Fibroblast of lung (primary cell): ENCODE results near the gene CDV3. TPM values are rescaled to one million over a fixed set of nuclear protein-coding genes. Genes with fewer than 3 reads are reported as not detected.

Source experiments
- DNase-seq, 2 donors: peaks; one replicate each; pipeline versions ENCODE4 v3.0.0 to v3.0.0-alpha.2; 2010; ENCODE audit warnings: low read depth in 2 of 2
- H2AFZ ChIP-seq: 2 replicates; pipeline ENCODE4 v1.5.1; 2012; ENCODE audit warnings: low read length, control low read depth, inconsistent platforms
- H3K27ac ChIP-seq: 2 replicates; pipeline ENCODE4 v1.5.1; 2011; ENCODE audit warnings: low read length, control low read depth; ENCODE audit not compliant: insufficient read depth
- H3K27me3 ChIP-seq: 2 replicates; pipeline ENCODE4 v1.5.1; 2011; ENCODE audit warnings: mild to moderate bottlenecking, low read length; ENCODE audit not compliant: control insufficient read depth, insufficient read depth
- H3K36me3 ChIP-seq: 2 replicates; pipeline ENCODE4 v1.5.1; 2011; ENCODE audit warnings: low read length; ENCODE audit not compliant: control insufficient read depth, insufficient read depth
- H3K4me1 ChIP-seq: 2 replicates; pipeline ENCODE4 v1.5.1; 2011; ENCODE audit warnings: low read length; ENCODE audit not compliant: control insufficient read depth, insufficient read depth; ENCODE audit errors: extremely low read depth
- H3K4me2 ChIP-seq: 2 replicates; pipeline ENCODE4 v1.5.1; 2011; ENCODE audit warnings: low read length, control low read depth; ENCODE audit not compliant: insufficient read depth; ENCODE audit errors: extremely low read depth
- H3K4me3 ChIP-seq, 4 experiments: fragments of 200-600 bp in 1 of 4; sonication (generic) in 1 of 4; replicated peaks in 1 of 4; 2 replicates each; pipeline ENCODE4 v1.5.1; 2011 to 2016; ENCODE audit warnings: low read length in 4 of 4, low read depth in 3 of 4, mild to moderate bottlenecking in 3 of 4, control low read depth in 2 of 4, inconsistent platforms in 1 of 4, mixed read lengths in 1 of 4; ENCODE audit not compliant: insufficient read depth in 1 of 4; ENCODE audit errors: control extremely low read depth in 1 of 4
- H3K79me2 ChIP-seq: 2 replicates; pipeline ENCODE4 v1.5.1; 2012; ENCODE audit warnings: mild to moderate bottlenecking, low read length, inconsistent platforms; ENCODE audit not compliant: control insufficient read depth, insufficient read depth
- H3K9ac ChIP-seq: 2 replicates; pipeline ENCODE4 v1.5.1; 2011; ENCODE audit warnings: mild to moderate bottlenecking, low read length, control low read depth; ENCODE audit not compliant: insufficient read depth
- H3K9me3 ChIP-seq: 2 replicates; pipeline ENCODE4 v1.5.1; 2012; ENCODE audit warnings: low read depth, low read length; ENCODE audit not compliant: control insufficient read depth, insufficient read depth
- H4K20me1 ChIP-seq: 2 replicates; pipeline ENCODE4 v1.5.1; 2011; ENCODE audit warnings: low read length; ENCODE audit not compliant: control insufficient read depth, insufficient read depth; ENCODE audit errors: extremely low read depth
- CTCF ChIP-seq, 2 donors: IDR thresholded peaks in 1 of 2; conservative IDR thresholded peaks in 1 of 2; 1 replicate in 1 of 2; 2 replicates in 1 of 2; pipeline ENCODE4 v1.5.1; 2011 to 2012; ENCODE audit warnings: low read length in 2 of 2, control low read depth in 1 of 2, inconsistent platforms in 1 of 2, low read depth in 1 of 2, mild to moderate bottlenecking in 1 of 2
- EZH2 ChIP-seq: IDR thresholded peaks from 2 replicates; pipeline ENCODE4 v1.5.1; 2012; ENCODE audit warnings: low read length, control low read depth, mild to moderate bottlenecking; ENCODE audit errors: missing control alignments
- polyA plus RNA-seq, 2 donors: library from polyadenylated mRNA; depleted of rRNA in 1 of 2; stranded (reverse) in 1 of 2; unstranded in 1 of 2; fragments of >200 nt; gene quantifications; 2 replicates each; pipeline ENCODE4 v1.2.1, GENCODE V29; 2011 to 2012; ENCODE audit warnings: missing spikeins in 1 of 2
- total RNA-seq: library from RNA; depleted of rRNA; stranded (reverse); fragments of >200 nt; gene quantifications from 2 replicates; pipeline ENCODE4 v1.2.1, GENCODE V29; 2014

CDV3 gene
- total and polyA plus RNA-seq, 2 donors (not counting 1 experiment from before 2014, with no cell fraction given), result 185 to 218 TPM

GRCh38 chr3:133598405-133598804, 24.9 kb downstream of the CDV3 start:
- H3K9me3 ChIP-seq, result no peaks in the 10 kb centered on the region
- no peak for DNase-seq
- no peak for TF ChIP-seq EZH2
- TF ChIP-seq CTCF (conservative IDR thresholded peaks at IDR 0.05 in 1 of 2, IDR thresholded peaks at IDR 0.05 in 1 of 2; ENCODE audit: low read depth in 1 of 2, low read length in 2 of 2), result no peak
- H3K9ac ChIP-seq, result no peak overlapping the region
- H3K36me3 ChIP-seq, result no peaks in the 10 kb centered on the region
- no peaks in the 10 kb centered on the region for H3K79me2 ChIP-seq
- no peak overlapping the region for H3K4me3 ChIP-seq
- no peak overlapping the region for H3K4me2 ChIP-seq
- H3K4me1 ChIP-seq, result no peaks in the 10 kb centered on the region
- no peak overlapping the region for H3K27ac ChIP-seq
- H3K27me3 ChIP-seq, result no peaks in the 10 kb centered on the region
- no peaks in the 10 kb centered on the region for H4K20me1 ChIP-seq
- H2AFZ ChIP-seq, result no peak overlapping the region

GRCh38 chr3:133599280-133599679, 25.8 kb downstream of the CDV3 start:
- DNase-seq, result no peak
- no peak for TF ChIP-seq CTCF (conservative IDR thresholded peaks at IDR 0.05 in 1 of 2, IDR thresholded peaks at IDR 0.05 in 1 of 2; ENCODE audit: low read depth in 1 of 2, low read length in 2 of 2)
- no peak for TF ChIP-seq EZH2
- no peak overlapping the region for H2AFZ ChIP-seq
- H3K9me3 ChIP-seq, result no peaks in the 10 kb centered on the region
- H3K4me2 ChIP-seq, result no peak overlapping the region
- H3K4me1 ChIP-seq, result no peaks in the 10 kb centered on the region
- H3K4me3 ChIP-seq, result no peak overlapping the region
- no peak overlapping the region for H3K27ac ChIP-seq
- no peaks in the 10 kb centered on the region for H3K79me2 ChIP-seq
- no peaks in the 10 kb centered on the region for H4K20me1 ChIP-seq
- H3K27me3 ChIP-seq, result no peaks in the 10 kb centered on the region
- no peak overlapping the region for H3K9ac ChIP-seq
- no peaks in the 10 kb centered on the region for H3K36me3 ChIP-seq

GRCh38 chr3:133600572-133601081, 27.1 kb downstream of the CDV3 start:
- no peaks in the 10 kb centered on the region for H3K9me3 ChIP-seq
- H2AFZ ChIP-seq, result no peak overlapping the region
- no peaks in the 10 kb centered on the region for H4K20me1 ChIP-seq
- DNase-seq, result no peak
- no peak overlapping the region for H3K9ac ChIP-seq
- no peaks in the 10 kb centered on the region for H3K4me1 ChIP-seq
- no peak for TF ChIP-seq EZH2
- TF ChIP-seq CTCF (conservative IDR thresholded peaks at IDR 0.05 in 1 of 2, IDR thresholded peaks at IDR 0.05 in 1 of 2; ENCODE audit: low read depth in 1 of 2, low read length in 2 of 2), result no peak
- H3K27me3 ChIP-seq, result no peaks in the 10 kb centered on the region
- H3K36me3 ChIP-seq, result no peaks in the 10 kb centered on the region
- H3K27ac ChIP-seq, result no peak overlapping the region
- H3K4me2 ChIP-seq, result no peak overlapping the region
- no peak overlapping the region for H3K4me3 ChIP-seq
- no peaks in the 10 kb centered on the region for H3K79me2 ChIP-seq
